NT2/D1 (cell line): ENCODE measurements around the gene ABI1.

Experiments
- YY1 ChIP-seq: IDR thresholded peaks from 2 replicates; pipeline ENCODE4 v1.6.1; 2011; ENCODE audit not compliant: insufficient read length, insufficient read depth
- ZNF274 ChIP-seq: IDR thresholded peaks from 2 replicates; pipeline ENCODE4 v1.6.1; 2011; ENCODE audit warnings: mild to moderate bottlenecking, low read depth, low read length

- TF ChIP-seq YY1 = no peak
- TF ChIP-seq ZNF274 = no peak
These were observed 58.9 kb downstream of the ABI1 start for GRCh38 chr10:26801831-26802230.
